Osteocyte (in vitro differentiated cells): ENCODE data around the gene TSGA10IP. TPM values are rescaled to one million over a fixed set of nuclear protein-coding genes. Genes with fewer than 3 reads are reported as not detected.

Experiments
- DNase-seq: peaks from one replicate; pipeline ENCODE4 v3.0.0; 2021; ENCODE audit warnings: mixed read lengths; ENCODE audit not compliant: unreplicated experiment; ENCODE audit errors: extremely low spot score
- H3K27ac Mint-ChIP-seq: one replicate; pipeline ENCODE4 v1.8.0; 2021; ENCODE audit warnings: mild to moderate bottlenecking, mixed read lengths; ENCODE audit not compliant: unreplicated experiment
- H3K27me3 Mint-ChIP-seq: one replicate; pipeline ENCODE4 v1.8.0; 2021; ENCODE audit warnings: mixed read lengths; ENCODE audit not compliant: unreplicated experiment
- H3K36me3 Mint-ChIP-seq: one replicate; pipeline ENCODE4 v1.8.0; 2021; ENCODE audit warnings: mixed read lengths; ENCODE audit not compliant: unreplicated experiment
- H3K4me1 Mint-ChIP-seq: one replicate; pipeline ENCODE4 v1.8.0; 2021; ENCODE audit warnings: mixed read lengths; ENCODE audit not compliant: unreplicated experiment
- H3K4me3 Mint-ChIP-seq: one replicate; pipeline ENCODE4 v1.8.0; 2021; ENCODE audit warnings: mild to moderate bottlenecking, moderate library complexity, mixed read lengths; ENCODE audit not compliant: unreplicated experiment
- H3K9me3 Mint-ChIP-seq: one replicate; pipeline ENCODE4 v1.8.0; 2021; ENCODE audit warnings: mixed read lengths; ENCODE audit not compliant: unreplicated experiment
- total RNA-seq: library from RNA; stranded (reverse); gene quantifications from 2 replicates; pipeline ENCODE4 v1.2.1, GENCODE V29; 2021
- TF ChIP-seq, protein P1 (sequence below): fragments of 200-600 bp; sonication (generic); IDR thresholded peaks from 2 replicates; pipeline ENCODE4 v1.5.0; 2021; ENCODE audit warnings: antibody characterized with exemption, mild to moderate bottlenecking, moderate library complexity

Gene TSGA10IP
- total RNA-seq, 1 donor from 2014 or later: not detected

GRCh38 chr11:66002648-66003225 is 57.5 kb downstream of the TSGA10IP start:
- no peak for DNase-seq
- H3K27me3 Mint-ChIP-seq: no peaks in the 10 kb centered on the region
- peak overlapping the region; percentile 96 for H3K4me3 Mint-ChIP-seq
- TF ChIP-seq, protein P1, sequence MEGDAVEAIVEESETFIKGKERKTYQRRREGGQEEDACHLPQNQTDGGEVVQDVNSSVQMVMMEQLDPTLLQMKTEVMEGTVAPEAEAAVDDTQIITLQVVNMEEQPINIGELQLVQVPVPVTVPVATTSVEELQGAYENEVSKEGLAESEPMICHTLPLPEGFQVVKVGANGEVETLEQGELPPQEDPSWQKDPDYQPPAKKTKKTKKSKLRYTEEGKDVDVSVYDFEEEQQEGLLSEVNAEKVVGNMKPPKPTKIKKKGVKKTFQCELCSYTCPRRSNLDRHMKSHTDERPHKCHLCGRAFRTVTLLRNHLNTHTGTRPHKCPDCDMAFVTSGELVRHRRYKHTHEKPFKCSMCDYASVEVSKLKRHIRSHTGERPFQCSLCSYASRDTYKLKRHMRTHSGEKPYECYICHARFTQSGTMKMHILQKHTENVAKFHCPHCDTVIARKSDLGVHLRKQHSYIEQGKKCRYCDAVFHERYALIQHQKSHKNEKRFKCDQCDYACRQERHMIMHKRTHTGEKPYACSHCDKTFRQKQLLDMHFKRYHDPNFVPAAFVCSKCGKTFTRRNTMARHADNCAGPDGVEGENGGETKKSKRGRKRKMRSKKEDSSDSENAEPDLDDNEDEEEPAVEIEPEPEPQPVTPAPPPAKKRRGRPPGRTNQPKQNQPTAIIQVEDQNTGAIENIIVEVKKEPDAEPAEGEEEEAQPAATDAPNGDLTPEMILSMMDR: no peak
- peaks cover 18% of the 10 kb centered on the region for H3K36me3 Mint-ChIP-seq
- H3K9me3 Mint-ChIP-seq: no peaks in the 10 kb centered on the region
- H3K27ac Mint-ChIP-seq: peak overlapping the region; percentile 100
- H3K4me1 Mint-ChIP-seq: peaks cover 29% of the 10 kb centered on the region

DNA sequence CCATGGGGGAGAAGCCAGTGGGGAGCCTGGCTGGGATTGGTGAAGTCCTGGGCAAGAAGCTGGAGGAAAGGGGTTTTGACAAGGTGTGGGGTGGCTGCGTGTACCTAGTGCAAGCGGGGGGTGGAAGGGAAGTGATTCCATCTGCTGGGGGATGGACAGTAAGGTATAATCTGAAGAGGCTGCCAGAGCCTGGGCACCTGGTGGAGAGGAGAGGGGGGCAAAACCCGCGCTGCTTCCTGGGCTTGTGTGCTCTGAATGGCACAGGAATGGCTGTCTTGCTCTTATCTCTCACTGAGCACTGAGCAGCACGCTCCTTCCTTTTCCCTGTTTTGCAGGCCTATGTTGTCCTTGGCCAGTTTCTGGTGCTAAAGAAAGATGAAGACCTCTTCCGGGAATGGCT is 58.0 kb downstream of the TSGA10IP start:
- H3K27me3 Mint-ChIP-seq: no peaks in the 10 kb centered on the region
- H3K4me3 Mint-ChIP-seq: peak overlapping the region; percentile 96
- no peaks in the 10 kb centered on the region for H3K9me3 Mint-ChIP-seq
- peaks cover 29% of the 10 kb centered on the region for H3K4me1 Mint-ChIP-seq
- peak overlapping the region; percentile 60 for H3K27ac Mint-ChIP-seq
- no peak for DNase-seq
- TF ChIP-seq, protein P1: no peak
- peaks cover 12% of the 10 kb centered on the region for H3K36me3 Mint-ChIP-seq

GRCh38 chr11:66004186-66004585 is 58.9 kb downstream of the TSGA10IP start:
- no peaks in the 10 kb centered on the region for H3K9me3 Mint-ChIP-seq
- peak overlapping the region; percentile 47 for H3K4me3 Mint-ChIP-seq
- TF ChIP-seq, protein P1: no peak
- no peak overlapping the region for H3K27ac Mint-ChIP-seq
- H3K27me3 Mint-ChIP-seq: no peaks in the 10 kb centered on the region
- H3K4me1 Mint-ChIP-seq: peaks cover 29% of the 10 kb centered on the region
- peaks cover 7% of the 10 kb centered on the region for H3K36me3 Mint-ChIP-seq
- no peak for DNase-seq

- Mint-ChIP-seq H3K4me3 (no peak overlapping the region), H3K27ac (no peak overlapping the region), H3K4me1 (peaks cover 14% of the 10 kb centered on the region), H3K9me3 (no peaks in the 10 kb centered on the region), H3K36me3 (peaks cover 3% of the 10 kb centered on the region), H3K27me3 (no peaks in the 10 kb centered on the region)
- TF ChIP-seq, protein P1: no peak
- no peak for DNase-seq
These were observed 61.0 kb downstream of the TSGA10IP start for GRCh38 chr11:66006134-66006890.

GRCh38 chr11:66006891-66007176 is 61.6 kb downstream of the TSGA10IP start:
- Mint-ChIP-seq H3K27ac (no peak overlapping the region), H3K4me3 (no peak overlapping the region), H3K27me3 (no peaks in the 10 kb centered on the region), H3K9me3 (no peaks in the 10 kb centered on the region), H3K36me3 (peaks cover 3% of the 10 kb centered on the region), H3K4me1 (peaks cover 13% of the 10 kb centered on the region)
- DNase-seq: no peak
- TF ChIP-seq, protein P1: no peak
